Measurements from ENCODE around the gene ERC2.

The ERC2 gene

DNA sequence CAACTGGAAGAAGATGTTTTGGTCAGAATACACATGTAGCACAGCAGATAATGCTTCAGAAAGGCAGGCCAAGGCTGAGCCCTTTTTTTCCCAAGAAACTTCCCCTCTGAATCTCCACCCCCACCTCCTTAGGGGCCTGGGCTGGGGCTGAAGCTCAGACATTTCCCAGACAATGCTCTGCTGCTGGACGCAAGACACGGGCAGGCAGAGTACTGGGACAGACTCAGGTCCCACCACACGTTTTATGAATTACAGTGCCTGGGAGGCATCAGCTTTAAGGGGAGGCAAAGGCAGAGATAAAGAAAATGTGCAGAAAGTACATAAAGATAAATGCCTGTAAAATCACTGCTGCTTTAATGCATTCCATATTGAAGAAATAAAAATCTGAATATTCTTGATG is 479.4 kb downstream of the ERC2 start:
- H3K36me3 ChIP-seq (ENCODE audit: control insufficient read depth in 2 of 2, insufficient read depth in 1 of 2, low read length in 2 of 2) = no peaks in the 10 kb centered on the region
- TF ChIP-seq ZNF610 (tag by site-specific recombination; IDR thresholded peaks at IDR 0.05; ENCODE audit: borderline replicate concordance) (no peak), HIC1 (tag by site-specific recombination; IDR thresholded peaks at IDR 0.05) (no peak), MYNN (tag by site-specific recombination; IDR thresholded peaks at IDR 0.05; ENCODE audit: borderline replicate concordance) (no peak), GLI4 (tag by site-specific recombination; IDR thresholded peaks at IDR 0.05) (no peak), SP3 (tag by site-specific recombination; IDR thresholded peaks at IDR 0.05) (no peak), ZNF311 (tag by site-specific recombination; IDR thresholded peaks at IDR 0.05; ENCODE audit: borderline replicate concordance) (no peak), ZNF302 (tag by site-specific recombination; IDR thresholded peaks at IDR 0.05; ENCODE audit: low read depth) (no peak), ZNF10 (tag by site-specific recombination; IDR thresholded peaks at IDR 0.05) (no peak), KLF10 (tag by site-specific recombination; IDR thresholded peaks at IDR 0.05) (no peak), KLF1 (tag by site-specific recombination; IDR thresholded peaks at IDR 0.05) (no peak), ZNF146 (tag by site-specific recombination; IDR thresholded peaks at IDR 0.05) (no peak), ZNF639 (tag by site-specific recombination; IDR thresholded peaks at IDR 0.05) (no peak), ZNF558 (tag by site-specific recombination; IDR thresholded peaks at IDR 0.05) (no peak)
- CTCF ChIA-PET = no interaction called here

GRCh38 chr3:55984626-55985025 is 483.6 kb downstream of the ERC2 start:
- ChIA-PET POLR2A (no interaction called here), CTCF (no interaction called here)
- Histone ChIP-seq H3K36me3 (ENCODE audit: control insufficient read depth in 2 of 2, insufficient read depth in 1 of 2, low read length in 2 of 2) (no peaks in the 10 kb centered on the region), H3K27ac (ENCODE audit: extremely low read depth, low read depth, low read length) (no peak overlapping the region), H3K4me1 (ENCODE audit: control insufficient read depth, insufficient read depth, low read length) (no peaks in the 10 kb centered on the region), H3K9me3 (ENCODE audit: control insufficient read depth, insufficient read depth, low read depth, low read length) (no peaks in the 10 kb centered on the region), H3K4me3 (ENCODE audit: low read depth, low read length) (no peak overlapping the region)
- no peak for TF ChIP-seq KLF10 (tag by site-specific recombination; IDR thresholded peaks at IDR 0.05)
- TF ChIP-seq, protein P1, sequence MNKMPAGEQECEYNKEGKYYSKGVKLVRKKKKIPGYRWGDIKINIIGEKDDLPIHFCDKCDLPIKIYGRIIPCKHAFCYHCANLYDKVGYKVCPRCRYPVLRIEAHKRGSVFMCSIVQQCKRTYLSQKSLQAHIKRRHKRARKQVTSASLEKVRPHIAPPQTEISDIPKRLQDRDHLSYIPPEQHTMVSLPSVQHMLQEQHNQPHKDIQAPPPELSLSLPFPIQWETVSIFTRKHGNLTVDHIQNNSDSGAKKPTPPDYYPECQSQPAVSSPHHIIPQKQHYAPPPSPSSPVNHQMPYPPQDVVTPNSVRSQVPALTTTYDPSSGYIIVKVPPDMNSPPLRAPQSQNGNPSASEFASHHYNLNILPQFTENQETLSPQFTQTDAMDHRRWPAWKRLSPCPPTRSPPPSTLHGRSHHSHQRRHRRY (tag by site-specific recombination; IDR thresholded peaks at IDR 0.05) = no peak

More for the DNA sequence above, 479.4 kb downstream of the ERC2 start:
- Histone ChIP-seq H3K4me1 (ENCODE audit: control insufficient read depth, insufficient read depth, low read length) (no peaks in the 10 kb centered on the region), H3K9me3 (ENCODE audit: control insufficient read depth, insufficient read depth, low read depth, low read length) (no peaks in the 10 kb centered on the region), H3K27ac (ENCODE audit: extremely low read depth, low read depth, low read length) (no peak overlapping the region), H3K4me3 (ENCODE audit: low read depth, low read length) (no peak overlapping the region)
- POLR2A ChIA-PET = no interaction called here

- H3K27ac ChIP-seq (ENCODE audit: extremely low read depth, low read depth, low read length) = no peak overlapping the region
- no peaks in the 10 kb centered on the region for H3K9me3 ChIP-seq (ENCODE audit: control insufficient read depth, insufficient read depth, low read depth, low read length)
- no peaks in the 10 kb centered on the region for H3K36me3 ChIP-seq (ENCODE audit: control insufficient read depth in 2 of 2, insufficient read depth in 1 of 2, low read length in 2 of 2)
- ChIA-PET POLR2A (no interaction called here), CTCF (no interaction called here)
- no peaks in the 10 kb centered on the region for H3K4me1 ChIP-seq (ENCODE audit: control insufficient read depth, insufficient read depth, low read length)
- TF ChIP-seq ZNF354C (tag by site-specific recombination; IDR thresholded peaks at IDR 0.05; ENCODE audit: borderline replicate concordance, low read depth) (no peak), ZNF76 (tag by site-specific recombination; IDR thresholded peaks at IDR 0.05; ENCODE audit: borderline replicate concordance, low read depth) (no peak), KLF8 (tag by site-specific recombination; IDR thresholded peaks at IDR 0.05) (no peak), MZF1 (tag by site-specific recombination; IDR thresholded peaks at IDR 0.05; ENCODE audit: borderline replicate concordance) (no peak)
- TF ChIP-seq, protein P2, sequence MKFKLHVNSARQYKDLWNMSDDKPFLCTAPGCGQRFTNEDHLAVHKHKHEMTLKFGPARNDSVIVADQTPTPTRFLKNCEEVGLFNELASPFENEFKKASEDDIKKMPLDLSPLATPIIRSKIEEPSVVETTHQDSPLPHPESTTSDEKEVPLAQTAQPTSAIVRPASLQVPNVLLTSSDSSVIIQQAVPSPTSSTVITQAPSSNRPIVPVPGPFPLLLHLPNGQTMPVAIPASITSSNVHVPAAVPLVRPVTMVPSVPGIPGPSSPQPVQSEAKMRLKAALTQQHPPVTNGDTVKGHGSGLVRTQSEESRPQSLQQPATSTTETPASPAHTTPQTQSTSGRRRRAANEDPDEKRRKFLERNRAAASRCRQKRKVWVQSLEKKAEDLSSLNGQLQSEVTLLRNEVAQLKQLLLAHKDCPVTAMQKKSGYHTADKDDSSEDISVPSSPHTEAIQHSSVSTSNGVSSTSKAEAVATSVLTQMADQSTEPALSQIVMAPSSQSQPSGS (tag by site-specific recombination; IDR thresholded peaks at IDR 0.05; ENCODE audit: low read depth) = no peak
- H3K4me3 ChIP-seq (ENCODE audit: low read depth, low read length) = no peak overlapping the region
Observed at GRCh38 chr3:55978953-55979352, 489.3 kb downstream of the ERC2 start.

Data from HEK293 (cell line).